ENCODE measurements around the gene NPAS3. TPM values are rescaled to one million over a fixed set of nuclear protein-coding genes. Genes with fewer than 3 reads are reported as not detected.

The NPAS3 gene
- total and polyA plus RNA-seq, 2 of the 13 experiments (the other 11 are each of a cell fraction or from before 2014, with no cell fraction given) = not detected

GRCh38 chr14:33331176-33331949, 392.7 kb downstream of the NPAS3 start:
- no peaks in the 10 kb centered on the region for H3K36me3 ChIP-seq (replicated peaks in 1 of 2; ENCODE audit: control insufficient read depth in 1 of 2, insufficient read depth in 2 of 2, low read length in 2 of 2)
- no TSS peak for BruUV-seq (replicated peaks)
- DNase-seq (ENCODE audit: low spot score) (no peak), FAIRE-seq (no peak), ATAC-seq (no peak)
- WGBS (ENCODE audit: low lambda C conversion rate) = 22% methylated on average over 11 of the region's 11 CpGs
- peak; percentile 95 for TF ChIP-seq ATF7 (IDR thresholded peaks at IDR 0.05)
- no peak for TF ChIP-seq ATF7 (CRISPR knock-in tag; IDR thresholded peaks at IDR 0.05)
- TF ChIP-seq YY1 (IDR thresholded peaks at IDR 0.05; ENCODE audit: insufficient read depth, insufficient replicate concordance, low read depth, low read length) = no peak
- peak; percentile 46; the same call in 1 of the 2 replicates for TF ChIP-seq CREB1 (IDR thresholded peaks at IDR 0.05)
- no peak for TF ChIP-seq CREB1 (CRISPR knock-in tag; IDR thresholded peaks at IDR 0.05)
- intact Hi-C loops (cut with micrococcal nuclease; ENCODE audit: unreplicated experiment) (no loop called here), in situ Hi-C loops (cut with HindIII; ENCODE audit: extremely low pct_ligation_motif_present, low pct_unique_long_range_greater_than_20kb) (no loop called here)
- no peaks in the 10 kb centered on the region for H3K79me2 ChIP-seq (ENCODE audit: insufficient read depth, low read length)
- H2AFZ ChIP-seq (ENCODE audit: low read length) = no peak overlapping the region
- H3K4me3 ChIP-seq (replicated peaks in 1 of 3; ENCODE audit: insufficient read depth in 1 of 3, low read depth in 2 of 3, low read length in 3 of 3) = no peak overlapping the region
- ChIA-PET POLR2A (no interaction called here), CTCF (ENCODE audit: low intra/inter-chr PET ratio, low total read pairs) (no interaction called here)
- no peak overlapping the region for H3K4me2 ChIP-seq (ENCODE audit: low read depth, low read length)
- H3K27me3 ChIP-seq (ENCODE audit: control insufficient read depth in 1 of 2, insufficient read depth in 2 of 2, low read length in 2 of 2) = no peaks in the 10 kb centered on the region
- H3K27ac ChIP-seq (ENCODE audit: extremely low read length, insufficient read depth, low read length) = no peak overlapping the region
- H3K9me3 ChIP-seq (ENCODE audit: low read length) = peaks cover 17% of the 10 kb centered on the region
- no peaks in the 10 kb centered on the region for H4K20me1 ChIP-seq (ENCODE audit: insufficient read depth, low read length)
- no peaks in the 10 kb centered on the region for H3K4me1 ChIP-seq (ENCODE audit: insufficient read depth, low read length)
- no peak overlapping the region for H3K9ac ChIP-seq (ENCODE audit: insufficient read depth, low read depth, low read length)

- Histone ChIP-seq H3K79me2 (ENCODE audit: insufficient read depth, low read length) (no peaks in the 10 kb centered on the region), H3K4me3 (replicated peaks in 1 of 3; ENCODE audit: insufficient read depth in 1 of 3, low read depth in 2 of 3, low read length in 3 of 3) (no peak overlapping the region), H2AFZ (ENCODE audit: low read length) (no peak overlapping the region), H3K36me3 (replicated peaks in 1 of 2; ENCODE audit: control insufficient read depth in 1 of 2, insufficient read depth in 2 of 2, low read length in 2 of 2) (no peaks in the 10 kb centered on the region), H3K9ac (ENCODE audit: insufficient read depth, low read depth, low read length) (no peak overlapping the region), H3K4me1 (ENCODE audit: insufficient read depth, low read length) (no peaks in the 10 kb centered on the region), H4K20me1 (ENCODE audit: insufficient read depth, low read length) (no peaks in the 10 kb centered on the region), H3K27me3 (ENCODE audit: control insufficient read depth in 1 of 2, insufficient read depth in 2 of 2, low read length in 2 of 2) (no peaks in the 10 kb centered on the region), H3K9me3 (ENCODE audit: low read length) (peaks cover 28% of the 10 kb centered on the region), H3K4me2 (ENCODE audit: low read depth, low read length) (no peak overlapping the region), H3K27ac (ENCODE audit: extremely low read length, insufficient read depth, low read length) (no peak overlapping the region)
- TF ChIP-seq ZNF7 (CRISPR knock-in tag; IDR thresholded peaks at IDR 0.05) (no peak), ZBTB34 (CRISPR knock-in tag; IDR thresholded peaks at IDR 0.05) (no peak), SP140L (CRISPR knock-in tag; IDR thresholded peaks at IDR 0.05; ENCODE audit: borderline replicate concordance) (no peak)
- BruUV-seq (replicated peaks) = no TSS peak
- ChIA-PET CTCF (ENCODE audit: low intra/inter-chr PET ratio, low total read pairs) (no interaction called here), POLR2A (no interaction called here)
- no peak for DNase-seq (ENCODE audit: low spot score)
- in situ Hi-C loops (cut with HindIII; ENCODE audit: extremely low pct_ligation_motif_present, low pct_unique_long_range_greater_than_20kb) = no loop called here
- no peak for FAIRE-seq
- 11% methylated on average over 6 of the region's 6 CpGs for WGBS (ENCODE audit: low lambda C conversion rate)
- intact Hi-C loops (cut with micrococcal nuclease; ENCODE audit: unreplicated experiment) = no loop called here
- no peak for ATAC-seq
Measured at GRCh38 chr14:33332497-33332896, 393.8 kb downstream of the NPAS3 start.

All from HepG2 (cell line).